SK-MEL-5 (cell line): ENCODE measurements around the gene CLIC5. TPM values are rescaled to one million over a fixed set of nuclear protein-coding genes. Genes with fewer than 3 reads are reported as not detected.

Experiments used
- DNase-seq: peaks from one replicate; pipeline ENCODE4 v3.0.0-alpha.2; 2016; ENCODE audit warnings: low read depth, low spot score
- in situ Hi-C: cut with HindIII; loops from 2 replicates; pipeline ENCODE4 v1.10.0; 2016; ENCODE audit warnings: low sequenced_read_pairs, high pct_unique_total_duplicates, low pct_unique_long_range_greater_than_20kb
- total RNA-seq: library from RNA; depleted of rRNA; stranded (reverse); fragments of >200 nt; shearing (Covaris generic); gene quantifications from 2 replicates; pipeline ENCODE4 v1.2.3, GENCODE V29; 2014

The CLIC5 gene
- total RNA-seq, 1 experiment from 2014 or later: not detected

DNA sequence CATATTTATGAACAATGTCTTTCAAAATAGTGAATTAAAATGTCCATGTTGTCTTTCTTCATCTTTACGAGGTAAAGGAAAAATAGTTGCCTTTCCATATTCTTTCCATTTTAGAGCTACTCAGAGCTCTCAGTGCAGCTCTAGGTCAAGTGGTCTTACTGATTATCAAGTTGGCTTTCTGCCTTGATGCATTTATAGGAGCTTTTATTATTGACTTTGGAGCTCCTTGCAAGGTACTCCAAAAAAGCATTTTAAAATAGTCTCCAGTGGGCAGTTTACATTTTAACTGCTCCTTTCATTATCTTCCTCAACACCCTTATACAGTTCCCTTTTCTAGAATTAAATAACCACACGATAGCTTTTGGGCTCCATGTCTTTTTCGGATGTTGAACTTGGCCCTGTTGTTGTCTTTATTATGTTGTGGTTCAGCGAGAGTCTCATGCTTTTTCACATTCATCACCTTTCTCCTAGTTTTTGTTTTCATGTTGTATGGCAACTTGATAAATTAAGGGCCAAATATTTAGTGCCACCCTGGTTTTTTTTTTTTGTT is 122.9 kb downstream of the CLIC5 start:
- no peak for DNase-seq
- in situ Hi-C loops: no loop called here

DNA sequence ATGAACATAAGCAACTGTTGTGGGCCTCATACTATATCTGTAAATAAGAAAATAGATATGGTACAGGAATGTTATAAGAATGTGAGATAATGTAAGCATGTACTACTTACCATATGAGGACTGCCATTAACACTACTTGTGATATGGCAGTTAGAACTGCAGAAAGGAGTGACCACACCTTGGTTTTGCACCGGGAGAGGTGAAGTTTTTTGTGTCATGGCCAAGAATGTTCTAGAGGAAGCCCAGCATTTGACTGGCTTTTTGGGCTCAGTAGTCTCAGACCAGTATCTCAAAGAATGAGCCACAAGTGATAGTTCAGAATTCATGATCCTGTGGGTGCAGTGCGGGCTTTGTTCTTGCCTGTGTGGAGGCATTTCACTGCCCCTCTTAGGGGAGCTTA is 123.5 kb downstream of the CLIC5 start:
- in situ Hi-C loops: no loop called here
- DNase-seq: no peak

DNA sequence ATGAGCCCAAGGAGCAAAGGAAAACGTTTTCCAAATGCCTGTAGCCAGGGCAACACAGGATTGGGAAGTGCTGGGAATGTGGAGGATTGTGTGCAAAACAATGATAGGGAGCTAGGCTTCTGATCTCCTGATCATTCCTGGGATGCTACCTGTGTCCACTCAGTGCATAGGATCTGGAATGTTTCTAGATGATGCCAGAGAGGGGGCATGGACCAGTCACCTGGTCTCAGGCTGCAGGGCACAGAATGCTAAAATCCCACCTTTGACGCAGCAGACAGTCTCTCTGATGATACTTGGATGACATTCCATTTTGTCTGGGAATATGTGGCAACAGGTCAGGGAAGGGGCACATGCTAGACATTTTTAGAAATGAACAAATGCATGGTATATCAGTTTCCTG is 128.9 kb downstream of the CLIC5 start:
- no peak for DNase-seq
- in situ Hi-C loops: no loop called here

DNA sequence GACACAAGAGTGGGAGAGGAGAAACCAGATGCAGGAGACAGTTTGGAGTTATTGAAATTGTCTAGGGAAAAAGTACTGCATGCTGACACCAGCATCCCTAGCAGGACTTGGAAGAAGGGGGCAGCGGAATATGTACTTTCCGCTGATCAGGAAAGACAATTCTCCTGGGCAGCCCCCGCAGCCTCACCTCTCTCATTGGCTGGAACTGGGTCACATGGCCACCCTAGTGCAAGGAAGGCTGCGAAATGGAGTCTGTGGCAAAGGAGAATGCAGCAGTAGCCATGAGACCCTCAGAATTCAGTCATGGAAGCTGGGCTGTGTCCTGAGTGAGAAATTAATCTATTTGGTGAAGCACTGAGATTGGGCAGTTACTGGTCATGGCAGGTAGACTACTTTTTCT is 131.3 kb downstream of the CLIC5 start:
- no peak for DNase-seq
- in situ Hi-C loops: no loop called here

DNA sequence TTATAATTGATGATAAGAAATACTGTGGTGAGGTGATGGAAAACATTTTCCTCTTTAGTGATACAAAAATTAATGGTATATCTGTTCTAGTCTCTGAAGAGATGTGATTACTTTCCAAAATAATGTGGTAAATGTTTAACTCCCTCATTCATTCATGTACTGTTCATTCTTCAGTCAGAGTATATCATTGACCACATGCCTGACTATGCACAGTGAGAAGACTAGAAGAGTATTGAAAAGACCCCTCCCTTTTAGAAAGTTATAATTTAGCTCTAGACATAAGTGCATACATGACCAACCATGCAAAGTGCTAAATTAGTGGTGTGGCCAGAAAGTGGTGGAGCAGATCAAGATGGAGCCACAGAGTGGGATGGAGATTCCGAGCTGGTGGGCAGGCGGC is 133.0 kb downstream of the CLIC5 start:
- no peak for DNase-seq
- in situ Hi-C loops: no loop called here

DNA sequence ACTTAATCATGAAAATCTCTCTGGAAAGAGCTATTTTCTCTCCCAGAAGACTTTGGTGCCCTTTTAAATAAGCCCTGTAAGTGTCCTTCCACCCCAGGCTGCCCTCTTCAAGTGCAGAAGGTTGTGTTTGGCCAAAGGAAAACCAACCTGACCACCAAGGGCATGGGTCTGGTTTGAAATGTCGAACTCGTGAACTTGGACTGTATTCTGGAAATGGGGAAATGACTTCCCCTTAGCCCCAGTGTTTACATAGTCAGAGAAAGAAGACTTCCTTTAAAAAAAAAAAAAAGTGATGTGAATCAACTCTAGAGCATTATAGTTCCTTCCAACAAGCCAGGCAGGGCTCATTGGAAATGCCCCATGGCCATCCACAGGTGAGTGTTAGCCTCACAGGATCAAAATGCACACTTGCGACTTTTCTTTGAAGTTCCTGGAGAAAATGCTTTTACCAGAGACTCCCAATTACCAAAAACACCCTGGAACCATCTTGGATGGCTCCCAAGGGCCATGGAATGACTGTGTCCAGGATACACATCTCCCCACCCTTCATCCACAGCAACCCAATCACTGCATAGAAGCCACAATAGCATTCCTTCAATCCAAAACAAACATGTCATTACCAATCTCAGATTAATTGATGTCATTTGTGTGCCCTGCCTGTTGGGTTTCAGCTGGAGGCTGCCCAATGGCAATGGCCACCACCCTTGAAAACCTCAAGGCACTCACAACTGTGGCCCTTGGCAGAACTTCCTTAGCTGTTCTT is 133.8 kb downstream of the CLIC5 start:
- in situ Hi-C loops: no loop called here
- DNase-seq: no peak

DNA sequence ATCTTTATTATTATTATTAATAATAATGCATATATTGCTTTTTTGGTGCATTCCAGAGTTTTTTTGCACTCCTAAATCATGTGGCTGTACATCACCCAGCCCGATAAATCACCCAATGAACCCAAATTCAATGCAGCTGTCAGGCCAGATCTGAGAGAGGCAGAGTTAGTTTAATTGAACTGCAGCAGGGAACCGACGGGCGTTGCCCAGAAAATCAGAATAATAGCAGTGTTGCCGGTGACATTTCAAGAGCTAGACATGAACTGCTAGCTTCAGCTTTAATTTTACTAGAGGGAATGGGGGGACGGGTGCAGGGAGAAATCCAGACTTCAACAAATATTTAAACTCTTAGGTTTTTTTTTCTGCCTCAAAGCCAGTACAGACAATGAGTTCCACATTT is 135.0 kb downstream of the CLIC5 start:
- in situ Hi-C loops: no loop called here
- DNase-seq: no peak

DNA sequence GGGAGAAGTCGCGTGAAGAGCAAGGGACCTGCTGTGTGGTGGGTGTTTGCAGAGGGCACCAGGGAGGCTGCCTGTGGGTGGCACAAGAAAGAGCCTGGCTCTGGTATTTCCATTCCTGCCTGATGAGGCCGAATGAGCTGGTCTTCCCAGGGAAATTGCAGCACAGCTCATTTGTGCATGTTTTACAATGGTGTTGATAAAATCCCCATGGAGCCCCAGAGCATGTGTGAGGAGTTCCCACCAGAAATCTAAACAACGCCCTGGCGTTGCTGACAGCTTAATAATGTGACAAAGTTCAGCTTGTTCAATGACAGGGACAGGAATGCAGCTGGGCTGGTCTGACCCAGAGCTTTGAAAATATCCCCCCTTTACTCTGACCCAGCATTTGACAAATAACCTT is 135.5 kb downstream of the CLIC5 start:
- no peak for DNase-seq
- in situ Hi-C loops: no loop called here

DNA sequence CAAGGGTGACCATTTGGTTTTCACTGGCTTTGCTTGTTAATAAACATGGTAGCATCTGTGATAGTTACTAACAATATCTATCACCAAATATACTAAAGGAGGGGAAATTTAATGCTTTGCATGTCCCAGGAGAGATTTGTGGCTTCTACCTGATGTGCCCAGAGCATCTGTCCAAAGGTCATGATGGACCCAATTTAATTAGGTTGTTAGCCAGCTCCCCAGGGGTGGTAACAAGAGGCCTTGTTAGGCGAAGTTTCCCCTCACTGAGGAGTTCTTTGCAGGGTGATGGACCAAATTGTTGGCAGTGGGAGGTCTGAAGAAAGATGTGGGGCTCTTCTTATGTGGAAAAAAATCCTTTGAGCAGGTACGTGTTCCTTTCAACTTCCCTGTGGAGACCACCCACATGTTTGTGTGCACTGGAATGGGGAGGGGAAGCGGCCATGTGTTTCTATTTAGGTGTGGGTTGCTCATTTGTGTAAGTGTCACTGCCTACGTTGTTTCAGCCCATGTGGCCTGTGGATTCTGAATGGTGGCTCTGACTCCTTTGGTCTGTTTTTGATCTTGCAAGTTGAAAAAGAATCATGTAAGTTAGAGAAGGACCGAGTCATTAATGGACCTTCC is 137.6 kb downstream of the CLIC5 start:
- in situ Hi-C loops: no loop called here
- DNase-seq: no peak

DNA sequence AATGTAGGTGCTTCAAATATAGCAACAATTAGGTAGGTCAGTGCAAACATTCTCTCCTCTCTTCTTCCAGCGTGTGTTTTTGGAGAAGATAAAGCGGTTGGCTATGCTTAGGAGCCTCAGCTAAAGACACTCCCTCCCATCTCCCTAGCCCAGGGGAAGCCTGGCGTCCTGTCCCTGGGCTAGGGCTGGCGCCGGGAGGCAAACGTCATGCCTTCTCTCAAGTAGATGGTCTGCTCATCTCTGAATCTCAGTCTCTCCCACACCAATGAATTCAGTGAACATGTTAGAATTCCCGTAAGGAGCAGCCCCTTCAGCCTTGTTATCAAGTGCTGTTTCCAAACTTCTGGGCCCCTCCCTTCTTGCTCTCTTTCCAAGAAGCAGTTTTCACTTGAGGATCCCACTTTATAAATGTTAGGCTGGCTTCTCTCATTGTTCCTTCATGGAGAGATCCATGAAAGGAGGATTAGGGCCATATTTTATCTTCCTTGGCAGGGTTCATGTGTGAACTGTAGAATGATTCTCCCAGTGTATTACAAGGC is 142.8 kb downstream of the CLIC5 start:
- DNase-seq: no peak
- in situ Hi-C loops: no loop called here

DNA sequence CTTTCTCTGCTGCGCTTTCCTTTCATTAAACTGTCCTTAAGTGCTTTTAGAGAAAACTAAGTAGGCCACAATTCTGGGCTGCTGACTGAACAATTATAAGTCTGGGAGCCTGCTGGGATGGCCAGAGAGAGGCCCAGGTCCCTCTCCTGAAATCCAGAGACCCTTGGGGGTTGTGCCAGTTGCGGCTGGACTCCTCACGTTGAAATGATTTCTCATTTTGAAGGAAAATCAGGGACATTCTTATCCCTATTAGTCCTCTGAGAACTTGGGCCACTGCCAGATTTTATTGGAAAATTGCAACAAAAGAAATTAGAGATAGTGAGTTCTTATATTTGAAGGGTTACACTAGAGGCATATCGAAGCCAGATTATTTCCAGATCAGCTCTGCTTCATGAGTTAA is 145.1 kb downstream of the CLIC5 start:
- in situ Hi-C loops: no loop called here
- no peak for DNase-seq

DNA sequence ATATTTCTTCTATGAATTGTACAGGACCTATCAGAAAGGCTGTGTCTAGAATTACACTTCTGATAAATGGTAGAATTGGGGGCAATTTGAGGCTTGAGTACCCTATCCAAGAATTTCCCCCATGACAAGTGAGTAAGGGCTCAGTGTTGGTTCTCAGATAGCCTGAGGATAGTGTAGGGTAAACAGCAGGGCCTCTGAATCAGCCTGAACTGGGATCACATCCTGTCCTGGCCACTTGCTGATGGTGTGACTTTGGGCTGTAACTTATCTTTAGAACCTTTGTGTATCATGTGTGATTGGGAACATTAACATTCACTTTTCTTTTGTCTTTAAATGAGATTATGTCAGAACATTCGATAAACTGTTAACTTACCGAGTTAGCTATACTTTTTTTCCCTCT is 151.0 kb downstream of the CLIC5 start:
- in situ Hi-C loops: no loop called here
- DNase-seq: peak; percentile 5

DNA sequence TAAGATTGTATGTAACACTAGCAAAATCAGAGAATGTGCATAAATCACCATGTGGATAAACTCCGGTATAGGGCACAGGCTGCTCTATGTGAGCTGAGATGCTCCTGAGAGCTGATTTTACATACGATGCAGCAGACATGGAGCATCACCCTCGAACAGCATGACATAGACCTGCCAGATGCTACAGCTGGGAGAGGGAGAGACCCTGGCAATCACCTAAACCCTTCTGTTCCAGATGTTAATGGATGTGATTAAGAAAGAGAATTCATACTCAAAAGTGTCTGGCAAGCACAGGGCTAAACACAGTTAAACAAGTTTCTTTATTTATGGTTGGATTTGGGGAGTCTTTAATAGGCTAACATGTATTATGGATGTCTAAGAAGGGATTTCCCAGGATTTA is 157.0 kb downstream of the CLIC5 start:
- DNase-seq: no peak
- in situ Hi-C loops: no loop called here

DNA sequence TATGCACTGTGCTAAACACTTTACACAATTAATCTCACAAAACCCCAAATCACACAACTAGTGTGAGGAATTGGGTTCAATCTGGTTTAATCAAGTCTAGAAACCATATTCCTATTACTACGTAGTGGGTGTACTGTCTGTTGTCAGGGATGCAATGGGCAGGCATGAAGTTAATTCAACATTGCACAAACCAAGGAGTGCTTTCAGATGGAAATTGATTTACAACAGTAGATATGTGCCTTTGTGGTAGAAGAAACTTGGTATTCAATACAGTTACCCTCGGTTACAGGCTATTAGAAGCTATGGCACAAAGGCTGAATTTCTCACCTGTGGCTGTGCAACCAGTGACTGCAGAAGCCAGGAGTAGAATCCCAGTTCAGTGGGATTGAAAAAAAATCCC is 157.8 kb downstream of the CLIC5 start:
- DNase-seq: no peak
- in situ Hi-C loops: no loop called here

DNA sequence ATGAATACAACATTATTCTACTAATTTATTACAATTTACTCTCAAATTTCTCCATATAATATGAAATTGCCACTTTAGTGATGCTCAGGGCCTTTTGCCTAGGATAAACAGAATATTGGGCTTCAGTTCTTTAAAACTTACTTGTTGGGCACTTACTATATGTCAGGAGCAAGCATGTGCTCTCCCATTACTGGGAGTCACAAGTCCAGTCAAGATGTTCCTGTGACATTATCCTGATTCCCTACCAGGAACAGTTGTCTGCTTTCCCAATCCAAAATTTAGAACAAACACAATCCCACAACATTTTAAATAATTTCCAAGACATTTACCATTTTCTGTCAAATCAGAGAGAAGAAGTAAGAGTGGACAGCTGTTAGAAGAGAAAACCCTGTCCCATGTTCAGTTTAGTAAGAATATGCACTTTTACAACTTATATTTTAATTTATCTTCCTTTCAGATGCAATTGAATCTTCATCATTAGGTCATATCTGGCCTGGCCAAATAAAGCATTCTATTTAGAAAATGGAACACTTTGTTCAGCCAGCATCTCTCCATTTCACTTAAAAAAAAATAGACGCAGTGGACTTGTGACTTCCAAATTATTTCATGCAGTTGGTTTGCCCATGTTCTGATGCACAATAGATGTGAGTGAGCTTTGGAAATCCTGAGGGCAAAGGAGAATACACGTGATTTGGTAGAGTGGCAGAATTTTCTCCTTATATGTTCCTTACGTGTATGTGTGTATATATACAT is 159.8 kb downstream of the CLIC5 start:
- in situ Hi-C loops: no loop called here
- DNase-seq: no peak

DNA sequence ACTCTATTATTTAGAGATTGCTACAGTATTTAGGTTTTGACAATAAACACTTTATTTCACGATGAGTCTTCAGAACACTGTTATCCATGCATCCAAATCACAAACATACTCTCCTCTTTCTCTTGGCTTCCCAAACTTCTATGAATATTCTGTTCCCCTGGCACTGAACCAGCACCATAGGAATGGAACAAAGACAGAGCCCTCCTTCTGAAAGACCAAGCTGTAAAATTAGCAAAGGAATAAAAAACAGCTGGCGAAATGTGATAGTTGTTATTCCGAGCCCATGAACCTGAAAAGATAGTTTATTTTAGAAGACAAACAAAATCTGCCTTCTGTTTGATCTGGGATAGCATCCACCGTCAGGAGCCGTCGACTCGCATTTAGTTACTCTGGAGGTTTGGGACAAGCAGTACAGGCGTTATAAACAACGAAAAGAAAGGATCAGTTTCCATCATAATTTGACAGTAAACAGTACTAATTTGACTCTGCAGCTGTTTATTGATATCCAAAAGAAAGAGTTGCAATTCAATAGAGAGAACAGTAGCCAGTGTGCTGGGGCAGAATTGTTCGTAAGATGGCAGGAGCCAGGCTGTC is 161.4 kb downstream of the CLIC5 start:
- no peak for DNase-seq
- in situ Hi-C loops: no loop called here

DNA sequence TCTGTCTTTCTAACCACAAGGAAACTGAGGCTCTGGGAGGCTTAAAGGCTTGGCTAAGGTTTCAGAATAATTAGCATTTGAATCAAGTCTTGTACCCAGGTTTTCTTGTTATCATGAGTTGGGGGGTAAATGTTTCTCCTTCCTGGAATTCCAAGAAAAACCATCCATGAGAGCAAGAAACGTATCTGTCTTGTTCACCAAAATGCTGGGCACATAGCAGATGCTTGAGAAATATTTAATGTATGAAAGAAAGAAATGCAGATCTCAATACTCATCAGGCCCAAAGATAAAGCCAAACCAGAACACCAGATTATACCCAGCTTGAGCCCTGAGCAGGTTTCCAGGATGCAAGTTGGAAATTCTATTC is 164.6 kb downstream of the CLIC5 start:
- in situ Hi-C loops: no loop called here
- DNase-seq: no peak

DNA sequence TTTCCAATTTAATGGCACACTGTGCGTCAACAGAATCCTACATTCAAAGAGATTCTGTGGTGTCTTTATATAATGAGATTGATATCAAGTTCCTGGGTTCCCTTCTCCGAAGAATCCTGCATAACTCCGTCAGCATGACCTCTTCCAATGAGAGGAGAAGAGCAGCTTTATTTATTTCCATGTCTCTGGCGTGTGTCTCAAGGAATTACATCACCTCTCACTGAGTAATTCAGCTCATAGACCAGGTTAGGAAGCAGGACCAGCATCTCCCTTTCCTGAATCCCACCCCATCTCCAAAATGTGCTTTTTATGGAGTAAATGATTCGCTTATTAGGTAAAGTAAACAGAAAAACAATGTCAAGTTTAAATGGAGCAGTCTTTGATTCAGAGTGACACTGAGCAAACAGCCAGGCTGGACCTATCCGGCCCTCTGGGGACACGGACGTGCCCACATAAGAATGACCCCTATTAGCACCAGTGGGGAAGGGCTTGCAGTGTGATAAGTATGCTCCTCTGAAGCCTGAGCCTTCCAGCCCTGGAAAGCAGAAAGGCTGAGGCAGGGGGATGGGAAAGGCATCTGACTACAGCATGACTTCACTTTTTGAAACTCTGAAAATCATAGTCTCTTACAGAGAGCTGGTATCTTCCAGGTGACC is 165.2 kb downstream of the CLIC5 start:
- in situ Hi-C loops: no loop called here
- no peak for DNase-seq
